Erythroblast (primary cell): ENCODE data around the gene PGA5.

Source experiments
- GATA1 ChIP-seq: IDR thresholded peaks from 2 replicates; pipeline ENCODE4 v1.6.1; 2011; ENCODE audit warnings: low read depth, mild to moderate bottlenecking, control low read depth, low read length, moderate library complexity
- POLR2A ChIP-seq: IDR thresholded peaks from 2 replicates; pipeline ENCODE4 v1.6.1; 2011; ENCODE audit warnings: mild to moderate bottlenecking, low read length

GRCh38 chr11:61195719-61196118, 45.3 kb upstream of the PGA5 start:
- TF ChIP-seq POLR2A = no peak
- TF ChIP-seq GATA1 = no peak
